HEK293T (cell line): Measurements from ENCODE around the gene ENKD1.

Experiments
- ARNT ChIP-seq: fragments of 450-650 bp; IDR thresholded peaks from 2 replicates; pipeline ENCODE4 v1.6.1; 2017; ENCODE audit warnings: mild to moderate bottlenecking
- BHLHE40 ChIP-seq: fragments of 450-650 bp; IDR thresholded peaks from 2 replicates; pipeline ENCODE4 v1.6.1; 2016; ENCODE audit warnings: mild to moderate bottlenecking, moderate library complexity, borderline replicate concordance
- CTBP1 ChIP-seq: fragments of 450-650 bp; IDR thresholded peaks from 2 replicates; pipeline ENCODE4 v1.6.1; 2016; ENCODE audit warnings: borderline replicate concordance
- ELF4 ChIP-seq: fragments of 450-650 bp; IDR thresholded peaks from 2 replicates; pipeline ENCODE4 v1.6.1; 2017; ENCODE audit warnings: antibody characterized with exemption
- FOXA1 ChIP-seq: fragments of 450-650 bp; IDR thresholded peaks from 2 replicates; pipeline ENCODE4 v1.6.1; 2016; ENCODE audit warnings: mild to moderate bottlenecking
- FOXM1 ChIP-seq: fragments of 450-650 bp; IDR thresholded peaks from 2 replicates; pipeline ENCODE4 v1.6.1; 2017; ENCODE audit warnings: mild to moderate bottlenecking, borderline replicate concordance
- HDGF ChIP-seq: fragments of 450-650 bp; IDR thresholded peaks from 2 replicates; pipeline ENCODE4 v1.6.1; 2017; ENCODE audit warnings: antibody characterized with exemption, borderline replicate concordance
- L3MBTL2 ChIP-seq: fragments of 450-650 bp; conservative IDR thresholded peaks from 2 replicates; pipeline ENCODE4 v1.6.1; 2016; ENCODE audit warnings: mild to moderate bottlenecking
- LEF1 ChIP-seq: fragments of 450-650 bp; IDR thresholded peaks from 2 replicates; pipeline ENCODE4 v1.6.1; 2017; ENCODE audit warnings: mild to moderate bottlenecking, borderline replicate concordance
- NFRKB ChIP-seq: fragments of 450-650 bp; IDR thresholded peaks from 2 replicates; pipeline ENCODE4 v1.6.1; 2016; ENCODE audit warnings: mild to moderate bottlenecking, moderate library complexity
- SP1 ChIP-seq: fragments of 450-650 bp; IDR thresholded peaks from 2 replicates; pipeline ENCODE4 v1.6.1; 2017
- SUZ12 ChIP-seq: fragments of 450-650 bp; IDR thresholded peaks from 2 replicates; pipeline ENCODE4 v1.6.1; 2016; ENCODE audit warnings: mild to moderate bottlenecking
- TARDBP ChIP-seq: fragments of 450-650 bp; IDR thresholded peaks from 2 replicates; pipeline ENCODE4 v1.6.1; 2016
- ZNF384 ChIP-seq: fragments of 450-650 bp; IDR thresholded peaks from 2 replicates; pipeline ENCODE4 v1.6.1; 2016

DNA sequence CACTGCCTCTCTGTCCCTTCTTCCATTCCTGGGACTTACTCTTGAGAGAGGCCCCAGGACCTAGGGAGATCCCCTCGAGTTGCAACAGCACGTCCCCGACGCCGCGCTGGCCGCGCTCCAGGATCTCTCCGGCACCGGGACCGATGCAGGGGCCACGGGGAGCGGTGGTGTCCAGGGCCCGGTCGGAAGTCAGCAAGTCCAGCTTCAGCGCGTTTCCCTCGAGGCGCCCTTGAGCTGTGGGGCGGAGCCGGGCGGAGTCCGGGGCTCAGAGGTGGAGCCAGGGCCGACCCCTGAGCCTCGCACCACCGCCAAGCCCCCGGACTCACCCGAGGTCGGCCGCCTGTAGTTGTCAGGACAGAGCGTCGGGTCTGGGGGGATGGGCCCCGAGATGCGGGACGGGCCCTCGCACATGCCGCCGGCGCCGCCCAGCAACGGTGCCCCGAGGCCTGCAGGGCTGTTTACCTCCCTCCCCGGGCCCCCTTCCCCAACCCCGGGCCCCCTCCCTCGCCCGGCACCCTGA lies 458 bp downstream of the ENKD1 start:
- TF ChIP-seq HDGF = no peak
- TF ChIP-seq NFRKB = no peak
- TF ChIP-seq ARNT = no peak
- no peak for TF ChIP-seq SP1
- TF ChIP-seq FOXA1 = no peak
- TF ChIP-seq CTBP1 = no peak
- no peak for TF ChIP-seq FOXM1
- TF ChIP-seq SUZ12 = no peak
- TF ChIP-seq LEF1 = no peak
- no peak for TF ChIP-seq TARDBP
- TF ChIP-seq L3MBTL2 = peak; percentile 48; the same call in 1 of the 2 replicates
- TF ChIP-seq ZNF384 = no peak
- TF ChIP-seq ELF4 = no peak
- no peak for TF ChIP-seq BHLHE40
